Measurements from ENCODE around the gene ENAM.
"Not testable (repeated sequence)": the region's sequence is repeated elsewhere in the genome, so short reads cannot be mapped to it uniquely, and the experiment has no call there.

ENAM gene

DNA sequence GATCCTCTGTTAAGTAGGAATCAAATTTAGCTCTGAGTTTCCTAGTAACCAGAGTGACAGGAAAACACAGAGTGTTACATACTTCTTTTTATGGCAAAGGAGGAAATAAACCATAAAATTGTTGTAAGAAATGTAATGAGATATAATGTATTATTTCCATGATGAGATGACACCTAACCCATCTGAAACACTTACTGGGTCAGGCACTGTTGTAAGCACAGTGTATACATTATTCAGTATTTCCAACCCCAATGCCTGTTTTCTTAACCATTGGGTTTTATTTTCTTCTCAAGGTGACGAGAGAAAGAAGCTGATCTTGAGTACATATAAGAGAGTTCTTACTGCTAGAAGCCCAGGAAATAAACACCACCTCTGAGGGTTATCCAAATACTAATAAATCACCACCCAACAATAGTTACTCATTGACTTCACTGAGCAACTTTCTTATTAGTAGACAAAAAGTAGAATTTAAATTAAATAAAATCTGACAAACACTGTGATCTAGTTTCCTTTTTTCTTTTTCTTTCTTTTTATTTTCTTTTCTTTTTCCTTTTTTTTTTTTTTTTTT lies 4.2 kb upstream of the ENAM start:
- no peak for DNase-seq (ENCODE audit: low read depth)

DNA sequence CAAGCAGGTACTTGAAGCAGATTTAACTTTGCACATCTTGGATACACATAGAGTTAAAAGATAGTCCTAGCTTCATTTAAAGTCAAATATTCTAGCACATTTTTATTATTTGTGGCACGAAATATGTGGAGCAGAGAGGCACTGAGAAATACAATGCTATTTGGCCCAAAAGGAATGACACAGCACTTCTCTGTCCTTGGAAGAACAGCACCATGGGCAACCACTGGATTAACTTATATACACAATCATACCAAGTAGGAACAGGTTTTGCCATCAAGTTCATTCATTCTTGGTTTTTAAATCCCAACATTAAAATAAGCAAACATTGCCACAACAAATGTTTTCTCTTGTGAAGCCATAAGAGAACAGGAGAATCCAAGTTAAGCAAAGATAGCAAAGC lies 924 bp upstream of the ENAM start:
- peak; percentile 47 for DNase-seq (ENCODE audit: low read depth)

- no peak for DNase-seq (ENCODE audit: low read depth)
Measured at GRCh38 chr4:70629469-70630090, 1.0 kb downstream of the ENAM start.

DNA sequence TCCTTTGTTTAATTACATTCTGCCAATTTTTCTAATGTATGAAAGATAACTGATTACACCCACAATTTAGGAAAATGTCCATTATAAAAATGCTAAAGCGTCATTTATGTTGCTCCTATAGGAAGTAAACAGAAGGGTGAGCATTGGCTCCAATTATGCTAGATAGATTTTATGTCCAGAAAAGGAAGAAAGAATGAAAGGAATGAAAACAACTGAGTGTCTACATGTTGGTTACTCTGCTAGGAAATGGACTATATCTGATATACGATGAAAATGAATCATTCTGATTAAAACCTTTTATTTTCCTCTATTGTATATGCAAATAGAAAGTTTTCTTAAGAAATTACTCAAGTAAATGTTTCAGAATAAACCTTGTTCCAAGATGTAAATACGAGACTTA lies 1.6 kb downstream of the ENAM start:
- peak; percentile 32 for DNase-seq (ENCODE audit: low read depth)

DNA sequence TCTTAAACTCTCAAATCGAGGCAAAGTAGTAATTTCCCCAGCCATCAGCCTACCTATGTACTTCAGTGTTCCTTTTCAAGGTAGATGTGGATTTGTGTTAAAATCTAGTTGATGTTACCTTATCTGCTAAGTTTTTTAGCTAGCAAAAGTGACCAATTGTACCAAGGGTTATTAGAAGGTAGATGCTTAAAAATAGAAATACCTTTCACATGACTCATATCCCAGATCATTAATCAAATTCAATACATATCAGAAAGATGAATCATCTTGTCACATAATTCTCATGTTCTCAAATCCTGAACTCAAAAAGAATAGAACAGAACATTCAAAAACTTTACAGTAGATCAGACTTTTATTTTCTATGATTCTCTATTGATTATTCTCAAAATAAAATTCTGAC lies 3.5 kb downstream of the ENAM start:
- peak; percentile 64 for DNase-seq (ENCODE audit: low read depth)

DNA sequence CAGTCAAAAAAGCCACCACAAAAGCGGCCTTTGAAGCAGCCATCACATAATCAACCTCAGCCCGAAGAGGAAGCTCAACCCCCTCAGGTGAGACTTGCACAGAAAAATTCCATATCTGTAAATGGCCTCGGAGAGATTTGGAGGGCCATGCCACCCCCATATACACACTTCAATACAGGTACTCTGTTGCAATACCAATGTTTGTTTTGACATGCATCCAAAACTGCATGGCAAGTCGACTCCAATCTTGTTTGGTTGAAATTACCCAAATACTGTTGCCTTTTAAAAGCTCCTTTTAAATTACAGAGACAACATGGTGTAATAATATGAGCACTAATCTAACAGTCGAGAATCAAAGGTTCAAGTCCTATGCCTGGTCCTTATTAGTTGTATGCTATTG lies 5.9 kb downstream of the ENAM start:
- no peak for DNase-seq (ENCODE audit: low read depth)

DNA sequence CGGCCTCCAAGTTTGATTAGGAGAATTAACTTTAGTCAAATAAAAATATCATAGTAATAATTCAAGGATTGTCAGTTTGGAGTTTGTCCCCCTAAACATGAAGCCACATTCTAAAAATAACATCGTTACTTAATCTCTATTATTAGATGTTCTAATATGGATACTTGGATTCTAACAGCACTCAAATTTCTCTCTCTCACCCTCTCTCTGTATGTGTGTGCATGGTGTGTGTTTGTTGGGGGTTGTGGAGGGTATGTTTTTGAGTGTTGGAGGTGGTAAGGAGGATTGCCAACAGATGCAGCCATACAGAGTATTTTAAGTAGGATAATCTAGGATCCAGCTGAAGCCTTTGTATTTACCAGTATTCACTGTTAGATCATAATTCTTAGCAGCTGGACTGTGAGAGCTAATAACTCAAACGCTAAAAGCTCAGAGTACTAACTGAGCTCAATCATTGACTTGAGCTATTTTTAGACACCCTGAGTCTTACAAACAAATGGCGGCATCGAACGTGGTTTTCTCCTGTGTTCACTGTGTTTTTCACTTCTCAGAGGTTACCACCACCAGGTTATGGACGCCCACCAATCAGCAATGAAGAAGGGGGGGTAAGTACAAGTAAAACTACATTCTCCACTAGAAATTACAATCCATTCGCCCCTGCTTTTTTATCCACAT lies 8.8 kb downstream of the ENAM start:
- no peak for DNase-seq (ENCODE audit: low read depth)

- DNase-seq (ENCODE audit: low read depth) = no peak
Measured at GRCh38 chr4:70640192-70640591, 11.6 kb downstream of the ENAM start.

DNA sequence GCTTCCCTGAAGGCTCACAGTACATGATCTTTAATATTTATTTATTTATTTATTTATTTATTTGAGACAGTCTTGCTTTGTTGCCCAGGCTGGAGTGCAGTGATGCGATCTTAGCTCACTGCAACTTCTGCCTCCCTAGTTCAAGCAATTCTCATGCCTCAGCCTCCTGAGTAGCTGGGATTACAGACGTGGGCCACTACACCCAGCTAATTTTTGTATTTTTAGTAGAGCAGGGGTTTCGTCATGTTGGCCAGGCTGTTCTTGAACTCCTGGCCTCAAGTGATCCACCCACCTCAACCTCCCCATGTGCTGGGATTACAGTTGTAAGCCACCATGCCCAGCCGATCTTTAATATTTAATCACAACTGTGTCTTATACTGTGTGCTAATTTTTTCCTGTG lies 22.2 kb downstream of the ENAM start:
- not testable (repeated sequence) for DNase-seq (ENCODE audit: low read depth)

DNA sequence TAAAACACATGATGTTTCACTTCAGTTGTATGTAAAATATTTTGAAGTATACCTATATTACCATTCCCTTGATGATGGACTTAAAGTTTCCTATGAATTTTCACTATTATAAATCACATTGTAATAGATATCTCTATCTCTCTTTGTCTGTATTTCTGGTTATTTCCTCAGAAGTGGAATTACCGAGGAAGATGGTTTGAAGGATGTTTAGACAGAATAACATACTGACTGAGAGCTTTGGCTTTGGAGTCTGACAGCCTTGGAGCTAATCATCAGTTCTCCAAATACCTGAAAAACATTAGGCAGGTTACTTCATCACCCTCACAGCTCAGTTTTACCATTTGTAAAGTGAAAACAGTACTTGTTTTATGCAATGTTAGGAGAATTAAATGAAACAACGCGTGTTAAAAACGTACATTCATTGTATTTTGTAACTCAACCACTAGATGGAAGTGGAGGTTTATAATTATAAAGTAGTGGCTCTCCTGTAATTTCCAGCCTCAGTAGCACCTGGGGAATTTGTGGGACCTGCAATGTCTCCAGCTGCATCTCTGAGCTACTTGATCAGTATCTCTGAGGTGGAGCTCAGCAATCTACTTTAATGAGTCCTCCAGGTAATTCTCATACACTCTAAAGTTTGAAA lies 23.4 kb downstream of the ENAM start:
- DNase-seq (ENCODE audit: low read depth) = peak; percentile 29

DNA sequence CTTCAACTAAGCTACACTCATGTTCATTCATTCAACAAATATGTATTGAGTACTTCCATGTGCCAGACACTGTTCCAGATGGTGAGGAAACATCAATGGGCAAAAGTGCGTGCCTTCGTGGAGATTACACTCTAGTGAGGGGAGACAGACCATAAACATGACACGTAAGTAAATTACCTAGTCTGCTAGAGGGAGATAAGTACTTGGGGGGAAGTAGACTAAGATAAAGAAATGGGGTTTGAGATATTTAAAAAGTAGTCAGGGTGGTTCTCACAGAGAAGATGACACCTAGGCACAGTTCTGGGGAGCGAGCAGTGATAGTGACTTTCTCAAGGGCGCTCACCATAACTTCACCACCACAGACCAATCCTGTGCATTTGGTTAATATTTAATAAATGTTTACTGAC lies 26.1 kb downstream of the ENAM start:
- peak; percentile 43 for DNase-seq (ENCODE audit: low read depth)

DNA sequence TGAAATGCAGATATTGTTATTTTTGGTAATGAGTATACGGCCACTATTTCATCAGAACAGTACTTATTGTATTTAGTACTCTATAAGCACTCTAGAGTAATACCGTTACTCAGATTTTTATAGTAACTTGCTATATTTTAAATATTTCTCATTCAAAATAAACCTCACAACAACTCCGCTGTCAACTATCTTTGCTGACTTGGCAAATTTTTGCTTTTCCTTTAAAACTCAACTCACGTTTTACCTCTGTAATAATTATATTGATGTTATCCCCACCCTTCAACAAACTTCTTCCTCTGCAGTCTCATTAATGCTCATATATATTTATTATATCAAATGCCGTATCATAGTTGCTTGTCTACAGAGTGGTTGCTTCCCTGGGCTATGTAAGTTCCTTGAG lies 28.8 kb downstream of the ENAM start:
- no peak for DNase-seq (ENCODE audit: low read depth)

DNA sequence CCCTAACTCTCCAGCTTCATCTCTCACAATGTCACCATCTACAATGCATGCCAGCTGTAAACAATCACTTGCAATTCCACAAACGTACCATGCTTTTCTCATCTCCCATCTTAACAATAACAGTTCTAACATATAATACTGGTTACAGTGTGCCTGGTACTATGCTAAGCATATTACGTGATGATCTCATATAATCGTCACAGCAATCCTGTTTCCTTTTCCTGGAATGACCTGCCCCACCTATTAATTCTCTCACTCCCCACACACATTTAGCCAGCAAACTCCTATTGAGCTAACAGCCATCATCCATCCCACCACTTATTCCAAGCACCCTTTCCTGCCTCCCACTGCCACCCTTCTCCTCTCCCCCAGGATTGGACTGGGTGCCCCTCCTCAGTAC lies 29.9 kb downstream of the ENAM start:
- no peak for DNase-seq (ENCODE audit: low read depth)

GRCh38 chr4:70660106-70660505 lies 31.6 kb downstream of the ENAM start:
- DNase-seq (ENCODE audit: low read depth) = no peak

DNA sequence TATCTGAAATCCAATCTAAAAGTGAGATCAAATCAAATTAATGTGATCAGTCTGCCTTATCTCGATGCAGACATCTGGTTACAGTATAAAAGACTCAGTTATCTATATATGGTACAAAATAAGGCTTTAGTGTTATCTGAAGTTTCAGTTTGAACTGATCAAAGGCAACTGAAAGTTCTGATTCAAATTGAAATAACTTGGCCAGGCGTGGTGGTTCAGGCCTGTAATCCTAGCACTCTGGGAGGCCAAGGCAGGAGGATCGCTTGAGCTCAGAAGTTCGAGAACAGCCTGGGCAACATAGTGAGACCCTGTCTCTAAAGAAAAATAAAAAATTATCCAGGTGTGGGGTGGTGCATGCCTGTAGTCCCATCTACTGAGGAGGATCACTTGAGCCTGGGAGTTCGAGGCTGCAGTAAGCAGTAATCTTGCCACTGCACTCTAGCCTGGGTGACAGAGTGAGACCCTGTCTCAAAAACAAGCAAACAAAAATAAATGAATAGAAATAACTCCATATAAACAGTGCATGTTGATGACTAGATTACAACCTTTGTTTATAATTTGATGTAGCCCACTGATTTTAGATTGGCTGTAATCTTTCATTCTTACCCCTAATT lies 32.9 kb downstream of the ENAM start:
- not testable (repeated sequence) for DNase-seq (ENCODE audit: low read depth)

DNA sequence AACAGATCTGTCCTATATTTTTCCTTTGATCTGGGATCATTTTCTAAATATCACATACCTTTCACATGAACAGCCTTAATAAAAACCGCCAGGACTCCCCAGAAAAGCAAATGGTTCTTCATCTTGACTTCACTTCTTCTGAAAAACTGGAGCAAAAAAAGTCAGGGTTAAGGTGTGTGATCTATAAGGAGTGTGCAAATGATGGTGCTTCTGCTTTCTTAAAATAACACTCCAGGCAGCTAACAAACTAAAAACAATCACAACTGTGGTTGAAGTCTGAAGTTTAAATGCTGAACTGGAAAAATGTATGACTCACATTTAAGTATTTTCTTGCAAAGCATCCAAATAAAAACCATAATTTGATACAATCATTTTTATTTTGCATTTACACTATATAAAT lies 37.8 kb downstream of the ENAM start, which contains the start of gene JCHAIN:
JCHAIN (minus strand) TSS at position 140 of the 400 bp plus-strand sequence; CDS start at position 122, 18 bp downstream.
- peak; percentile 55 for DNase-seq (ENCODE audit: low read depth)

DNA sequence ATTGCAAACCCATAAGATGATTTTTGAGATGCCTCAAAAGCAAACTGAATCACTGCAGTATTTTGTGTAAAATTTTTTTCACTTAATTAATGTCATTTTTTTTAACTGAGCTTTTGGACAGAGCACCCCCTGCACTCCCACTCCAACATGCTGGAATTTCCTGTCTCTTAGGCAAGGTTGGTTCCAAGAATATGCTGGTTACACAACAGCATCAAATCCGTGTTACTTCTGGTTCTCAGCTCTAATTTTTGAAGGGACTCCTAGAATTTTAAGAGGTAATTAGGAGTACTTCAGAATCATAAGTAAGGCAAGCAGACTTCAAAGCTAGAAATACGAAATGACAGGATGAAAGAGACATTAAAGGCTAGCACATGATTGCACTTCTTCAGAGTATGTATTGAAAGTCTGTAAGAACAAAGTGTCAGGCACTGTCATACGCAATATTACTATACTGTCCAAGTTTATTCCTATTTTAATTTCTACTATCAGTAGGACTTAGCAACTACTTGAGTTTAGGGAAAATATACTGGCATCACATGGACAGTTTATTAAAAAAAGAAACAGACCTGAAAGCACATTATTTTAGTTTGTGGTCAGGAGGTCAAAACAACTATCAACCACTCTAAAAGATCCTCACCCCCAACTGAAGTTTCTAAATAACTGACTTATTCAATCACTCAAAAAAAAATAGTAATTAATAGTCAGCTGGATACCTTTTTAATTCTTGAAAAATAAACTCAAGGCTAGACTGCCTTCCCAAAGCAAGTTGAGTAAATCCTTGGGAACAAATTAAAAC lies 39.4 kb downstream of the ENAM start:
- DNase-seq (ENCODE audit: low read depth) = peak; percentile 38

- DNase-seq (ENCODE audit: low read depth) = peak; percentile 62
Measured at GRCh38 chr4:70670332-70671014, 41.9 kb downstream of the ENAM start.

GRCh38 chr4:70671091-70671490 lies 42.5 kb downstream of the ENAM start:
- DNase-seq (ENCODE audit: low read depth) = no peak

GRCh38 chr4:70674191-70674590 lies 45.6 kb downstream of the ENAM start:
- no peak for DNase-seq (ENCODE audit: low read depth)

DNA sequence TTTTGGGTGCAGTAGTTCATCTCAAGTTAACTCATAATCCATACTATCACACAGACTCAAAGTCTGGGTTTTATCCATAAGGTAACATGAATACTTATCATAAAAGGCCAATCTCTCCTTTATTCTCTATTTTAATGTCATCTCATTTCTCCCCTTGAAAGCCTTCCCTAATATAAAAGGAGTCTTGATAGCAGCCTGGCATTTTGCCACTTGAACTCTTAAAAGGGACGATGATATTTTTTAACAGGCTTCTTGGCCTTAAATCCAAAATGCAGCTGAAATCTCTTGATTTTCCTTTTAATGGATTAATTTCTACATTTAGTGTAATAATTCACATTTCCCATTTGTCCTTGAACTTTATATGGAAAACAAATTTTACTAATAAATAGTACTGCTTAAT lies 46.2 kb downstream of the ENAM start:
- no peak for DNase-seq (ENCODE audit: low read depth)

Measured in iris pigment epithelial cell (primary cell).